ENCODE data around the gene MRPL55. TPM values are rescaled to one million over a fixed set of nuclear protein-coding genes. Genes with fewer than 3 reads are reported as not detected.

Gene MRPL55
- 47.5 TPM for total RNA-seq (ENCODE audit: unreplicated experiment)
- long read RNA-seq, transcript MRPL55-203 (5 exons, 744 nt), result major isoform, 20 of 52 reads
- long read RNA-seq, partial matches to known transcripts, result 0 of 52 reads
- long read RNA-seq, other reads (novel, unspliced or antisense), result 21 of 52 reads

DNA sequence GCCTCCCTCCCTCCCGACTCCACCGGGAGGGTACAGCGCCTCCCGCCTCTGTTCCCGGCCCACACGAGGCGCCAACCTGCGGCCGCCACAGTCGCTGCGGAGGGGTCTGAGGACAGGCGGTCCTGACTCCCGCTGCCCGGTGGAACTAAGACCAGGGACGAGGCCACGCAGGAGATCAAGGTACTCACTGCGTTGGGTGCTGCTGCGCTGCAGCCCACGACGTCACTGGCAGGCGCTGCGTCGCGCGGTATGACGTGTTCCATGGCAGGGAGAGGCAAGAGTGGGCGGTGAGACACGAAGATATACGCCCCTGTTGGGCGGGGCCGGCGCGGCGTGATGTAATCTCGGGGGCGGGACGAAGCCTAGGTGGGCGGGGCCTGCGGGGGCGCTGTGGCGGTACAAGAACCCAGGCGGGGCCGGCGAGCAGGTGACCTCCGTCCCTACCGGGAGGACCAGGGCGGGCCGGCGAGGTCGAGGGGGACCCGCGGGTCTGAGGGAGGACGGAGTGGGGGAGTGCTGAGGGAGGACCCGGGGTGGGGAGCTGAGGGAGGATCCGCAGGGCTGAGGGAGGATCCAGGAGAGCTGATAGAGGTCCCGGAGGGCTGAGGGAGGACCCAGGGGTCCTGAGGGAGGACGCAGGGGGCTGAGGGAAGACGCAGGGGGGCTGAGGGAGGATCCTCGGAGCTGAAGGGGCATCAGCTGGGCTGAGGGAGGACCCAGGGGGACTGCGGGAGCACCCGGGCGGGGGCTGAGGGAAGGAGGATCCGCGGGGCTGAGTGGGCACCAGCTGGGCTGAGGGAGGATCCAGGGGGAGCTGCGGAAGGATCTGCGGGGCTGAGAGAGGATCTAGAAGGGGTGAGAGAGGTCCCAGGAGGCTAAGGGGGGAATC lies at the start of gene MRPL55:
MRPL55 (minus strand) TSS at position 227 of the 889 bp plus-strand sequence. CDS start 1,039 bp downstream, outside the sequence.
- Mint-ChIP-seq H3K36me3 (ENCODE audit: low read depth, unreplicated experiment) (peaks cover 4% of the 10 kb centered on the region), H3K9me3 (ENCODE audit: unreplicated experiment) (no peaks in the 10 kb centered on the region), H3K27me3 (ENCODE audit: unreplicated experiment) (peaks cover 9% of the 10 kb centered on the region), H3K4me3 (ENCODE audit: unreplicated experiment) (peak within 1 kb of the TSS; percentile 95), H3K4me1 (ENCODE audit: unreplicated experiment) (peaks cover 19% of the 10 kb centered on the region), H3K27ac (ENCODE audit: unreplicated experiment) (peak within 1 kb of the TSS; percentile 86)
- TF ChIP-seq, protein P1, sequence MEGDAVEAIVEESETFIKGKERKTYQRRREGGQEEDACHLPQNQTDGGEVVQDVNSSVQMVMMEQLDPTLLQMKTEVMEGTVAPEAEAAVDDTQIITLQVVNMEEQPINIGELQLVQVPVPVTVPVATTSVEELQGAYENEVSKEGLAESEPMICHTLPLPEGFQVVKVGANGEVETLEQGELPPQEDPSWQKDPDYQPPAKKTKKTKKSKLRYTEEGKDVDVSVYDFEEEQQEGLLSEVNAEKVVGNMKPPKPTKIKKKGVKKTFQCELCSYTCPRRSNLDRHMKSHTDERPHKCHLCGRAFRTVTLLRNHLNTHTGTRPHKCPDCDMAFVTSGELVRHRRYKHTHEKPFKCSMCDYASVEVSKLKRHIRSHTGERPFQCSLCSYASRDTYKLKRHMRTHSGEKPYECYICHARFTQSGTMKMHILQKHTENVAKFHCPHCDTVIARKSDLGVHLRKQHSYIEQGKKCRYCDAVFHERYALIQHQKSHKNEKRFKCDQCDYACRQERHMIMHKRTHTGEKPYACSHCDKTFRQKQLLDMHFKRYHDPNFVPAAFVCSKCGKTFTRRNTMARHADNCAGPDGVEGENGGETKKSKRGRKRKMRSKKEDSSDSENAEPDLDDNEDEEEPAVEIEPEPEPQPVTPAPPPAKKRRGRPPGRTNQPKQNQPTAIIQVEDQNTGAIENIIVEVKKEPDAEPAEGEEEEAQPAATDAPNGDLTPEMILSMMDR (IDR thresholded peaks at IDR 0.05; ENCODE audit: unreplicated experiment), result no peak
- DNase-seq (ENCODE audit: low spot score), result peak; percentile 99

DNA sequence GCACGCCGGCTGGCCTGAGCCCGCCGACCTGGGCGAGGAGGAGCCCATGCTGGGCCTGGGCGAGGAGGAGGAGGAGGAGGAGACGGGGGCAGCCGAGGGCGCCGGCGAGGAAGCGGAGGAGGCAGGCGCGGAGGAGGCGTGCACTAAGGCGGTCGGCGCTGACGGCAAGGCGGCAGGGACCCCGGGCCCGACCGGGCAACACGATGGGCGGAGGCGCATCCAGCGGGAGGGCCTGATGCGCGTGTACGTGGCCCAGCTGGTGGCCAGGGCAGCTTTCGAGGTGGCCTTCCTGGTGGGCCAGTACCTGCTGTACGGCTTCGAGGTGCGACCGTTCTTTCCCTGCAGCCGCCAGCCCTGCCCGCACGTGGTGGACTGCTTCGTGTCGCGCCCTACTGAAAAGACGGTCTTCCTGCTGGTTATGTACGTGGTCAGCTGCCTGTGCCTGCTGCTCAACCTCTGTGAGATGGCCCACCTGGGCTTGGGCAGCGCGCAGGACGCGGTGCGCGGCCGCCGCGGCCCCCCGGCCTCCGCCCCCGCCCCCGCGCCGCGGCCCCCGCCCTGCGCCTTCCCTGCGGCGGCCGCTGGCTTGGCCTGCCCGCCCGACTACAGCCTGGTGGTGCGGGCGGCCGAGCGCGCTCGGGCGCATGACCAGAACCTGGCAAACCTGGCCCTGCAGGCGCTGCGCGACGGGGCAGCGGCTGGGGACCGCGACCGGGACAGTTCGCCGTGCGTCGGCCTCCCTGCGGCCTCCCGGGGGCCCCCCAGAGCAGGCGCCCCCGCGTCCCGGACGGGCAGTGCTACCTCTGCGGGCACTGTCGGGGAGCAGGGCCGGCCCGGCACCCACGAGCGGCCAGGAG lies 49.3 kb upstream of the MRPL55 start:
- Mint-ChIP-seq H3K9me3 (ENCODE audit: unreplicated experiment) (no peaks in the 10 kb centered on the region), H3K27ac (ENCODE audit: unreplicated experiment) (no peak overlapping the region), H3K36me3 (ENCODE audit: low read depth, unreplicated experiment) (no peaks in the 10 kb centered on the region), H3K4me3 (ENCODE audit: unreplicated experiment) (no peak overlapping the region), H3K27me3 (ENCODE audit: unreplicated experiment) (peaks cover 7% of the 10 kb centered on the region), H3K4me1 (ENCODE audit: unreplicated experiment) (peaks cover 25% of the 10 kb centered on the region)
- DNase-seq (ENCODE audit: low spot score), result no peak
- TF ChIP-seq, protein P1 (IDR thresholded peaks at IDR 0.05; ENCODE audit: unreplicated experiment), result no peak

DNA sequence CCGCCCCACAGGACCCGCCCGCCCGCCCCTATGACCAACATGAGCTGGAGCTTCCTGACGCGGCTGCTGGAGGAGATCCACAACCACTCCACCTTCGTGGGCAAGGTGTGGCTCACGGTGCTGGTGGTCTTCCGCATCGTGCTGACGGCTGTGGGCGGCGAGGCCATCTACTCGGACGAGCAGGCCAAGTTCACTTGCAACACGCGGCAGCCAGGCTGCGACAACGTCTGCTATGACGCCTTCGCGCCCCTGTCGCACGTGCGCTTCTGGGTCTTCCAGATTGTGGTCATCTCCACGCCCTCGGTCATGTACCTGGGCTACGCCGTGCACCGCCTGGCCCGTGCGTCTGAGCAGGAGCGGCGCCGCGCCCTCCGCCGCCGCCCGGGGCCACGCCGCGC lies 48.6 kb upstream of the MRPL55 start:
- Mint-ChIP-seq H3K27me3 (ENCODE audit: unreplicated experiment) (peaks cover 7% of the 10 kb centered on the region), H3K4me3 (ENCODE audit: unreplicated experiment) (no peak overlapping the region), H3K36me3 (ENCODE audit: low read depth, unreplicated experiment) (no peaks in the 10 kb centered on the region), H3K4me1 (ENCODE audit: unreplicated experiment) (peaks cover 23% of the 10 kb centered on the region), H3K27ac (ENCODE audit: unreplicated experiment) (no peak overlapping the region), H3K9me3 (ENCODE audit: unreplicated experiment) (no peaks in the 10 kb centered on the region)
- TF ChIP-seq, protein P1 (IDR thresholded peaks at IDR 0.05; ENCODE audit: unreplicated experiment), result no peak
- no peak for DNase-seq (ENCODE audit: low spot score)

GRCh38 chr1:228156941-228157728 lies 48.0 kb upstream of the MRPL55 start:
- no peak overlapping the region for H3K27ac Mint-ChIP-seq (ENCODE audit: unreplicated experiment)
- no peak overlapping the region for H3K4me3 Mint-ChIP-seq (ENCODE audit: unreplicated experiment)
- TF ChIP-seq, protein P1 (IDR thresholded peaks at IDR 0.05; ENCODE audit: unreplicated experiment), result no peak
- H3K36me3 Mint-ChIP-seq (ENCODE audit: low read depth, unreplicated experiment), result no peaks in the 10 kb centered on the region
- H3K9me3 Mint-ChIP-seq (ENCODE audit: unreplicated experiment), result no peaks in the 10 kb centered on the region
- no peak for DNase-seq (ENCODE audit: low spot score)
- peaks cover 20% of the 10 kb centered on the region for H3K4me1 Mint-ChIP-seq (ENCODE audit: unreplicated experiment)
- H3K27me3 Mint-ChIP-seq (ENCODE audit: unreplicated experiment), result peaks cover 7% of the 10 kb centered on the region

Measured in endothelial cell (in vitro differentiated cells).